A204.1 (cell line): Measurements from ENCODE around the gene RBM20.
"Not testable (repeated sequence)": the region's sequence is repeated elsewhere in the genome, so short reads cannot be mapped to it uniquely, and the experiment has no call there.

ENCODE experiments used
- FAIRE-seq: peaks from 2 replicates; lab custom pipeline; 2012; peaks lifted over from hg19 to GRCh38; lab: Jason Lieb, UNC

RBM20 gene

GRCh38 chr10:110706690-110707098, 62.6 kb downstream of the RBM20 start:
- no peak for FAIRE-seq

DNA sequence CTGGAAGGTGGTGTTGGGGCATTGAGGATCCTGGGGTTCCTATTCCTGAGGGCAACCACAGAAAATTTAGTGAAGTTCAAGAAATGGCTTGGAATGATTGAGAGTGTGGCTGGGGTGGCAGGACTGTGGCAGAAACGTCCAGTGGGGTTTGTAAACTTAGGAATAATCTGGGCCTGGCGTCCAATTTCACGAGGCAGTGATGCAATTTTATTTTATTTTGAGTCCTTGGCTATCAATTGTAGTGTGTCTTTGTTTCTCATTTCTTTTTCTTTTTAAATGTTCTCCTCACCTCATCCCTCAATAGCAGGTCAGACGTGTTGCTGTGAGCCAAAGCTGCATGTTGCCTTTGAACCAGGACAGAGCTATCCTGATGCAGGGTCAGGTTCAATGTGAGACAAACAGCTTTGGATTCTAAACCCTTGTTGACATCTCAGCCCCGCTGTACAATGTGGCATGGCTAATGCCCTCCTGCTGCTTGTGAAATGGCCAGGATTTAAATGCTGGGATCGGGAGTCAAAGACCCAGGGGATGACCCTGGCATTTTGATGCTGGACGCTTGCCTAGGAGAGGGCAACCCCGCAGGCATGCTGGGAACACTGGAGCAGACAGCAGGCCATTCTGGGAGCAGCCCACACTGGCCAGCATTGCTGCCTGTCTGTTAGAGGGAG, 64.8 kb downstream of the RBM20 start:
- no peak for FAIRE-seq

DNA sequence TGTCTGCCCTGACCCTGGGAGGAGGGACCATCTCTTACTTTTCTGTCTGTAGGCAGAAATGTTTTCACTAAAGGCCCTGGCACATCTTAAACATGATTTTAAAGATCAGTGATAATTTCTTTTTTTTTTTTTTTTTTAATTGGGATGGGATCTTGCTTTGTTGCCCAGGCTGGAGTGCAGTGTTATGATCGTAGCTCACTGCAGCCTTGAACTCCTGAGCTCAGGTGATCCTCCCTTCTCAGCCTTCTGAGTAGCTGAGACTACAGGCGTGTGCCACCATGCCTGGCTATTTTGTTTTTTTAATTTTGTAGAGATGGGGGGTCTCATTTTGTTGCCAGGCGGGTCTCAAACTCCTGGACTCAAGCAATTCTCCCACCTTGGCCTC, 65.3 kb downstream of the RBM20 start:
- FAIRE-seq, result no peak

GRCh38 chr10:110709964-110710587, 65.9 kb downstream of the RBM20 start:
- FAIRE-seq, result no peak

DNA sequence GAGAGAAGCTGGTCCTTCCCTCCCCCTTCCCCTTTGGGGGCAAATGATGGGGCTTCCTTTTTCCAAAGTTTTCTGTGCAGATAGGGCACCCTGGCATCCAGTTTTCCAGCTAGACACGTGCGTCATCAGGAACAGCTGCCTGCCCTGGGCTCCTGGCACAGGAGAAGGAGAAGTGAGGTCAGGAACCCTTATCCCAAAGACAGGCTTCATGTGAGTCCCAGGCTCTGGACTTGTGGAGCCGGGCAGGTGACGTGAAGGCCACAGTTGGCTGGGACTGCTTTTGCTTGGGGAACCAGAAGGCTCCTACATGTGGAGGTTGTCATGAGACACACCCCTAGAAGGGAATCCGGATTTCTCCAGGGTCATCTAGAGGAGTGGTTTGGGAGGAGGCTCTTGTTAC, 66.5 kb downstream of the RBM20 start:
- FAIRE-seq, result no peak

DNA sequence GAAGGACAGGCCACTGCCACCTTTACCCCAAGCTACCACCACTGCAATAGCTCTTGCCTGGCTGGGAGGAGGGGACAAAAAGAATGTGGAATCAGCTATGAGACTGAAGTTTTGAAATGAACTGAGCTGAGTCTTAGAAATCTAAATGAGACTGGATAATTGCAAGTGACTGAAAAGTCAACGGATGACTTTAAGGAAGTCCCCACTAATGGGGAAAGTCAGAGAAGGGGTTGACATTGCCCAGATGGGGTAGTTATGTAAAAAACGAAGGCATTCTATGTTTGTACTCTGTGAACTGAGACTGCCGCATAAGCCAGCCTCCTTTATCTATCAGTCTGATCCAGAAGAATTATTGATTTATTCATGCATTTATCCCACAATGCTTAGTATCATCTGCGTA, 67.2 kb downstream of the RBM20 start:
- no peak for FAIRE-seq

- no peak for FAIRE-seq
These were observed 70.2 kb downstream of the RBM20 start for GRCh38 chr10:110714356-110714755.

GRCh38 chr10:110717781-110718589, 73.8 kb downstream of the RBM20 start:
- no peak for FAIRE-seq

DNA sequence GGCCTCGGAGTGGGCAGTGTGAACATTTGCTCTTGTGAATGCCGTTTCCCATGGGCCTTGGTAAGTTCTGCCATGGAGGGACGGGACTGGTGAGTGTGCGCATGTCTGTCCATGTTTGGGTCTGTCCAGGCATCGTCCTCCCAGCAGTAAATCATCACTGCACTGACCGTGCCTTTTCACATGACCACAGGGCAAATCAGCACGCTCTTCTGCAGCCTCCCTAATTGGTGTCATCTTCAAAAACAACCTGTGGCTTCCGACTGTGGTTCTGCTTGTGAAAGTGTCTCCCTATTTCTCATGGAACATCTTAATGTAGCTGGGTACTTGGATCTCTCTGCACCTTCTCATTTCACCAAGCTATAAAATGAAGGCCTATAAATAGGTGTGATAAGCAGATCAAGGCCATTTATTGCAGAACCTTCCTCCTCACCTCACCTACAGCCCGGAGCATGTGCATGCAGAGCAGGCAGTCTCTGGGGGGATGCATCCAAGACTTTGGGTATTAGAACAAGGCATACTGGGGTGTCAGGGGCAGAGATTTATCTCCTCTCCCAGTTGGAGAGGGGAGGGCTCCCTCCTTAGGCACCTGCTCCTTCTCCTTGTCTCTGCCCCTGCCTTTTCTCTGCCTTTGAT, 77.4 kb downstream of the RBM20 start:
- no peak for FAIRE-seq

GRCh38 chr10:110723224-110723891, 79.2 kb downstream of the RBM20 start:
- no peak for FAIRE-seq

DNA sequence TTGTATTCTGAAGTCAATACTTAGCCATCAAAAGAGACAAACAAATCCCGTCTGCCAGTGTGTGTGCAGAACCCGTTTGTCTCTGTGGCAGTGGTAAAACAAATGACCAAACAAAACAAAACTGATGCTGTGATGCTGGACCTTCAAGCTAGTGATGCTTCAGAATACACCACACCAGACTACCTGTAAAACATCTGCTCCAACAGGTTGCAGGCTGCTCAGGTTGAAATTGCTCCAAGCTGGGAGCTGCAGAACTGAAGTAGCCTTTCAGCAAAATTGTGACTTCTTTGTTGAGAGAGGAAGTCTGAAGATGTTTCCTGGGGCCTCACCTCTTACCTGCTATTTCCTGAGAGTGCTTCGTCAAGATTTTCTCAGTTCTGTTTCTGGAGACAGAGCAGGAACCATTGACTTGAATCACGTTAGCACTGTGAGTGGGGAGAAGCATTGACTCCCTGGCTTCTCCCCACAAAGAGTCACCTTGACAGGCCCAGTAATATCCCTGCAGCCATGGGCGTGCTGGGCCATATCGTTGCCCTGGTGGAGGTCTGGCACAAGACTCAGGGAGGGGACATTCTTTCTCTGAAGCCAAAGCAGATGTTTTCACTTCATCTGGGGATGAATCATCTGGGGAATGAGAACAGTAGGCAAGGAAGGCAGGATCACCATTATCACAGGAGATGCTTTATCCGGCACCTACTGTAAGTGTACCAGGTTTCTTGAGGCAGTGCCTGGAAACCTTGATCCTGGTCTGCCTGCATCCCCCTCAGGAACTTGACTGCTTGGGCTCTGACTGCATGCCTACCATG, 80.2 kb downstream of the RBM20 start:
- FAIRE-seq, result no peak

- FAIRE-seq, result no peak
These were observed 80.8 kb downstream of the RBM20 start for GRCh38 chr10:110724937-110725336.

DNA sequence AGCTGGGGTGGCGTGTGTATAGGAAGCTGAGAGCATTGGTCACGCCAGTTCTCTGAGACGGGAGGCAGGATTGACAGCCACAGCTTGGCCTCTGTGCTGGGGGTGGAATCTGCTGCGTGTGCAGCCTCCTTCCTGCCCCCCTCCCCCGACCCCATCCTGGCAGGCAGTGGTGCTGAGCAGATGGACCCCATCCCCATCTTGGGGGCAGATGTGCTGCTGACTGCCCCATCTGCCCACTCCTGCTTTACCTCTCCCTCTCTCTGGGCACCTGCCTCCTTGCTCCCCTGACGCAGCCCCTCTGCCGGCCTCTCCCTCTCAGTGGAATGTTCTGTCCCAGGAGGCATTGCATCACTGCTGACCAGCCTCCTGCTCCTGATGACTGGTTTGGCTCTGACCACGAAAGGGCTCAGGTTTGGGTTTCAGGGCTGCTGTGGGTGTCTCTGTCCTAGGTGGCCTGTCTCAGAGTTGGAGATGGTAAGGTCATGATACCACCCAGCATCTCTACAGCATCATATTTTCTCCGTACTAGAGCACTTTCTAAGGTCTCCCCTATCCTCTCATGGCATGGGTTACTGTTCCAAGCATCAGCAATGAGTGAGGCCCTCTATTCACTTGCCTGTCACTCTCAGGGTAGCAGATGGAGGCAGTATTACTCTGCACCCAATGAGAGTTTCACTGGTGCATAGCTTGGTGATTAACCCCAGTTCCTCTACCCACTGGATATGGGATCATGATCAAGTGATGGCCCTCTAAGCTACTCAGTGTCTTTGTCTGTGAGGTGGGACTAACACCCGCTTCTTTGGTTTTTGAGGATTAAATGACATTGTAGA, 81.9 kb downstream of the RBM20 start:
- no peak for FAIRE-seq

DNA sequence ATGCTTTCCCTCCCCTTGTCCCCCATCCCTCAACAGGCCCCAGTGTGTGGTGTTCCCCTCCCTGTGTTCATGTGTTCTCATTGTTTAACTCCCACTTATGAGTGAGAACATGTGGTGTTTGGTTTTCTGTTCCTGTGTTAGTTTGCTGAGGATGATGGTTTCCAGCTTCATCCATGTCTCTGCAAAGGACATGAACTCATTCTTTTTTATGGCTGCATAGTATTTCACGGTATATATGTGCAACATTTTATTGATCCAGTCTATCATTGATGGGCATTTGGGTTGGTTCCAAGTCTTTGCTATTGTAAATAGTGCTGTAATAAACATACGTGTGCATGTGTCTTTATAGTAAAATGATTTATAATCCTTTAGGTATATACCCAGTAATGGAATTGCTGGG, 83.6 kb downstream of the RBM20 start:
- FAIRE-seq, result not testable (repeated sequence)

- no peak for FAIRE-seq
These were observed 86.4 kb downstream of the RBM20 start for GRCh38 chr10:110730345-110731050.

DNA sequence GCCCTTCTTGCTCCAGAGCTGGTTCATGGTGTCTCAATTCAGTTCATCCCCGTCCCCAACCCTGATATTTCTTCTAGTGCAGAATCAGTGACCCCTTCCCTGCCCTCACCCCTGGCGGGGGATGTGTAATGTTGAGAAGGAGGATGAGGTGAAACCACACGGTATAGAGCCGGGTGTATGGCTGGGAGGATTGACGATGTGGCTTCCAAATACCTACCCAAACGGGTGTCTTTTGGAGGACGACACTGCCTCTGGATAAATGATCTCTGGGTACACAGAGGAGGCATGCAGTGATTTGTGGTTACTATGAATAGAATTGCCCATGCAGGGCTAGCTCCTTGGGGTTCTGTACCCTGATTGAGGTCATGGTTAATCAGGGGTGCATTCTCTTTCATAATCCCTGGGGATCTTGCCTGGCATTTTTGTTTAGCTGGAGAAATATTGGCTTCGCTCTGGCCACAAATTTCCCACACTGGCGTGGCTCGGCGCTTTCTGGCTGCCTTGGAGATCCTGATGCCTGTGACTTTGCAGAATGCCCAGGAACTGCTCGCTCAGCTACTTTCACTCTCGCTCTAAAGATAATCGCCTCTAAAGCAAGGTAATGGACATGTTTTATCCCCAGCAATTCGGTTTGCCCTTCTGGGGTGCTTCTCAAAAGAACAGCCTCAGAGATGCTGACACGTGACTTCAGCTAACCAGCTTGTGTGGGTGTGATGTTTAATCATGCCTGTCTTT, 89.2 kb downstream of the RBM20 start:
- no peak for FAIRE-seq

DNA sequence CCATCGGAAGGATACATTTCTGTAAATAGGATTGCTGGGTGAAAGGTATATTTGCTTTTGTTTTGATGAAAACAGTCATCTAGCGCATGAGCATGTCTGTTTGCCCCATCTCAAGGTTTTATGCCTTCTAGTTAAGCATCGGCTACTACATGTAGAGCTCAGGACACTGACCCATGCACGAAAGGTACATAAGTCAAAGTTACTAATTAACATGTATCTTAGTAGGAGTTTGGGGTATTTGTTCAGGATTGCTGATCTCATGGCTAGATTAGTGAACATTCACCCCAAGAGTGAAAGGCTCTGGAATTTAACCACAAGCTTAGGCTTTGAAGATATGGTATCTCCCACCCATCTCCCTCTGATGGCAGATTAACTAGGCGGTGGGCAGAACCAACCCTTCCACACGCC, 91.5 kb downstream of the RBM20 start:
- no peak for FAIRE-seq

- no peak for FAIRE-seq
These were observed 93.9 kb downstream of the RBM20 start for GRCh38 chr10:110737886-110738634.
